Ascending aorta (tissue), 2 donors: ENCODE data around the gene GPC6. TPM values are rescaled to one million over a fixed set of nuclear protein-coding genes. Genes with fewer than 3 reads are reported as not detected.

Experiments
- DNase-seq, 2 donors: peaks; one replicate each; pipeline ENCODE4 v3.0.0-alpha.2; 2019; ENCODE audit warnings: low spot score in 2 of 2
- H3K27ac ChIP-seq, 2 donors: fragments of 200-600 bp; sonication (generic); one replicate each; pipeline ENCODE4 v1.5.1; 2016 to 2017; ENCODE audit warnings: mild to moderate bottlenecking in 1 of 2
- H3K27me3 ChIP-seq: fragments of 200-600 bp; sonication (generic); one replicate; pipeline ENCODE4 v1.5.1; 2017
- H3K36me3 ChIP-seq, 2 donors: fragments of 200-600 bp; sonication (generic); one replicate each; pipeline ENCODE4 v1.5.1; 2016
- H3K4me1 ChIP-seq, 2 donors: fragments of 200-600 bp; sonication (generic); one replicate each; pipeline ENCODE4 v1.5.1; 2016 to 2017; ENCODE audit warnings: mild to moderate bottlenecking in 1 of 2
- H3K4me3 ChIP-seq, 2 donors: fragments of 200-600 bp; sonication (generic); one replicate each; pipeline ENCODE4 v1.5.1; 2016 to 2017; ENCODE audit warnings: mild to moderate bottlenecking in 1 of 2
- H3K9me3 ChIP-seq, 2 donors: fragments of 200-600 bp; sonication (generic); one replicate each; pipeline ENCODE4 v1.5.1; 2016
- CTCF ChIP-seq, 3 experiments: fragments of 200-600 bp in 2 of 3; fragments of 450-650 bp in 1 of 3; sonication (generic) in 2 of 3; IDR thresholded peaks; one replicate each; pipeline ENCODE4 v1.5.1; 2016 to 2019; ENCODE audit warnings: antibody characterized with exemption in 3 of 3, mild to moderate bottlenecking in 1 of 3, moderate library complexity in 1 of 3
- intact Hi-C: fragments of 100-400 bp; cut with DNase I; formaldehyde crosslinking; loops from one replicate; pipeline ENCODE4 v1.15.1; 2023
- total RNA-seq: library from RNA; depleted of rRNA; stranded (reverse); fragments of >200 nt; gene quantifications from one replicate; pipeline ENCODE4 v1.1.0, GENCODE V29; 2016

The GPC6 gene
- total RNA-seq, 1 donor from 2014 or later = 23.2 TPM

GRCh38 chr13:93416736-93417355, 190.2 kb downstream of the GPC6 start:
- Histone ChIP-seq H3K9me3 (no peaks in the 10 kb centered on the region), H3K4me3 (no peak overlapping the region), H3K36me3 (no peaks in the 10 kb centered on the region), H3K4me1 (no peaks in the 10 kb centered on the region), H3K27me3 (no peaks in the 10 kb centered on the region), H3K27ac (no peak overlapping the region)
- intact Hi-C loops = no loop called here
- no peak for TF ChIP-seq CTCF (IDR thresholded peaks at IDR 0.05)
- no peak for DNase-seq

GRCh38 chr13:93418398-93418797, 191.8 kb downstream of the GPC6 start:
- Histone ChIP-seq H3K4me1 (no peaks in the 10 kb centered on the region), H3K9me3 (no peaks in the 10 kb centered on the region), H3K27me3 (no peaks in the 10 kb centered on the region), H3K36me3 (no peaks in the 10 kb centered on the region), H3K27ac (no peak overlapping the region), H3K4me3 (no peak overlapping the region)
- DNase-seq = no peak
- intact Hi-C loops = no loop called here
- no peak for TF ChIP-seq CTCF (IDR thresholded peaks at IDR 0.05)

- no peaks in the 10 kb centered on the region for H3K27me3 ChIP-seq
- H3K9me3 ChIP-seq = no peaks in the 10 kb centered on the region
- intact Hi-C loops = no loop called here
- TF ChIP-seq CTCF (IDR thresholded peaks at IDR 0.05) = no peak
- DNase-seq = no peak
- no peak overlapping the region for H3K27ac ChIP-seq
- H3K4me3 ChIP-seq = no peak overlapping the region
- H3K36me3 ChIP-seq = no peaks in the 10 kb centered on the region
- no peaks in the 10 kb centered on the region for H3K4me1 ChIP-seq
These were observed 193.6 kb downstream of the GPC6 start for GRCh38 chr13:93420206-93420605.

GRCh38 chr13:93420887-93421286, 194.3 kb downstream of the GPC6 start:
- no peaks in the 10 kb centered on the region for H3K4me1 ChIP-seq
- no peak overlapping the region for H3K4me3 ChIP-seq
- H3K9me3 ChIP-seq = no peaks in the 10 kb centered on the region
- no peaks in the 10 kb centered on the region for H3K36me3 ChIP-seq
- intact Hi-C loops = no loop called here
- no peak for TF ChIP-seq CTCF (IDR thresholded peaks at IDR 0.05)
- no peaks in the 10 kb centered on the region for H3K27me3 ChIP-seq
- DNase-seq = no peak
- no peak overlapping the region for H3K27ac ChIP-seq

GRCh38 chr13:93422980-93423543, 196.5 kb downstream of the GPC6 start:
- Histone ChIP-seq H3K36me3 (no peaks in the 10 kb centered on the region), H3K4me3 (no peak overlapping the region), H3K9me3 (no peaks in the 10 kb centered on the region), H3K4me1 (no peaks in the 10 kb centered on the region), H3K27ac (no peak overlapping the region), H3K27me3 (no peaks in the 10 kb centered on the region)
- intact Hi-C loops = no loop called here
- no peak for TF ChIP-seq CTCF (IDR thresholded peaks at IDR 0.05)
- no peak for DNase-seq
